ENCODE results near the gene WNT16.

Gene WNT16

DNA sequence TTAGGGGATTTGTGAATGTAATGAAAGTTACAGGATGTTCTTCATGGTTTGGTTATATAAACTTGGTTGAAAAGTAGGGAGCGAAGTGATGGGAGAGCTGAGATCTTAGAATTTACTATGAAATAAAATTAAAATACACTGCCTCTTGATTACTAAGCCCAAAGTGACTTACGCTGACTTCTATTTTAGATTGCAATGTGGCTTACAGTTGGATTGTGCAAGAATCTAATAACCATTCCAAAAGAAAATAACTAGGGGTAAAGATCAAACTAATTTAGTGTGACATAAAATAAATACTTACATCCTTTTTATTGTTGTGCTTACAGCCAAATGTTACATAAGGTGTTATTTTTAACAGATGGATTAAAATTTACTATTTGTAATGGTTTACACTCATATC is 15.3 kb downstream of the WNT16 start:
- DNase-seq (ENCODE audit: low read depth), result no peak

DNA sequence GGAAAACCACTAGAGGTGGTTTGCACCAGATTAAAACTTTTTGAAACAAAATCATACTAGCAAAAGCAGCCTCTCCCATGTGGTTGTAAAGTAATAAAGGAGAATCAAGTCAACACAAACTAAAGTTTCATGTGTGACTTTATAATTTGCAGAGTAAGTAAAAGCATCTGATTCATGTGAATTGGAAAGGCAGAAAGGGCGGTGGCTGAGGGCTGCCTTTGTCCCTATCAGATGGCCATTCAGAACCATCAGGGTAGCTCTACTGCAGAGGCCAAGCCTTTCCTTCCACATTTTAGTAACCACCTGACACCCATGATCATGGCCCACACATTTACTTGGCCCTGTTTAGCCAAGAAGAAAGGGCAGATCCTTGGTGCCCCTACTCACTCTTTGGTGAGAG is 15.7 kb downstream of the WNT16 start:
- DNase-seq (ENCODE audit: low read depth), result no peak

DNA sequence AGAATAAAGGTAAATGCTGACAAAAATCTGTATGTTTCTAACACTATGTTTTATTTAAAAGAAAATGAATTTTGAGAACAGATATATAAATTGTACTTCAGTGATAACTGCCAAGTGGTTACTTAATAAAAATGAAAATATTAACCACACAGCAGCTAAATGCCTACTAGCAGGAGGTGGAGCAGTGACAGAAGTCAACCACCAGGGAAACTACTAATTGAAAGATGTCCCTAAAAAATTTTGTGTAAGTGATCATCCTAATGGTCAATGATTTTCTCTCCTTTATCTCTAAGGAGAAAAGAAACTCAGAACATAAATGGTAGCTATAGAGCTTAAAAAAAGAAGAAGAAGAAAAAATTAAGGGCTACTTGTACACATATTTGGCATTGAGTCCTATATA is 22.9 kb downstream of the WNT16 start:
- DNase-seq (ENCODE audit: low read depth), result no peak

GRCh38 chr7:121352323-121352722 is 23.5 kb downstream of the WNT16 start:
- DNase-seq (ENCODE audit: low read depth), result no peak

- no peak for DNase-seq (ENCODE audit: low read depth)
These were observed 26.8 kb downstream of the WNT16 start for GRCh38 chr7:121355574-121355973.

GRCh38 chr7:121360564-121360963 is 31.8 kb downstream of the WNT16 start:
- no peak for DNase-seq (ENCODE audit: low read depth)

DNA sequence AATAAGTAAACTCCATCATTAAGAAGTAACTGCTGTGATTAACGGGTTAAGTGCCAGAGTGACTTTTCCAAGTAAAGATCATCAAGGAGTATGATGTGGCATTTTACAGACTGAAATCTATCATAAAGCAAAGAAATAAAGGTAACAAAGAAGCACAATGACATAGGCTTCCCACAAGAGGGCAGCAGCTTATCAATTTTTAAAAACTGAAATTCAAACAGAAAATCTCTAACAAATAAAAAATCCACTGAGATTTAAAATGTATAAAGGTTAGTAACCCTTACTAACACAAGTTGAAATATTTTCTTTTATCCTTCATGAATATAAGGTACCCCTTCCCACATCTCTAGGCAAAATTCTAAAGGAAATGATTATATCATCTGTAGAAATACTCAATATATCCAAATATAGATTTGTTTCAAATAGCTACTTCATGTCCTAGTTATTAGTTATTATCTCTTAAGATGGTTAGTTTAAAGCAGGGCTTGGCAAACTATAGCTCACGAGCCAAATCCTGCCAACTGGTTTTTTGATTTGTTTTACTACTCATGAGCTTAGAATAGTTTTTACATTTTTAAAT is 38.1 kb downstream of the WNT16 start:
- DNase-seq (ENCODE audit: low read depth), result no peak

GRCh38 chr7:121369462-121369861 is 40.7 kb downstream of the WNT16 start:
- no peak for DNase-seq (ENCODE audit: low read depth)

GRCh38 chr7:121371367-121371766 is 42.6 kb downstream of the WNT16 start:
- DNase-seq (ENCODE audit: low read depth), result no peak

DNA sequence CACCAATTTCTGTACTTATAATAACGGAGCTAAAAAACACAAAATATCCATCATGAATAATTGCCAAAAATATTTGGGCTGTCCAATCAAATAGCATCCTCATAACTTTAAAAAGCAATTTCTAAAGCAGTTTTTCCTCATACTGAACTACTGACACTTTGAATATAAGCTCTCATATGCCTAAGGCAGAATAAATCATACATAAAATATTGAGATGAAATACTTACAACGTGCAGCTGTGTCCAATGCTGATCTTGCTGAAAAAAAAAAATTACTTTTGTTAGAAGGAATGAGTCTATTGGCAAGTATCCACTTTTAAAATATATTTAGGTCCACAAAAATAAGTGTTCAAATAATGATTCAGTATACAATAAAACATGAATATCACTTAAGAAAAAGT is 43.1 kb downstream of the WNT16 start:
- no peak for DNase-seq (ENCODE audit: low read depth)

DNA sequence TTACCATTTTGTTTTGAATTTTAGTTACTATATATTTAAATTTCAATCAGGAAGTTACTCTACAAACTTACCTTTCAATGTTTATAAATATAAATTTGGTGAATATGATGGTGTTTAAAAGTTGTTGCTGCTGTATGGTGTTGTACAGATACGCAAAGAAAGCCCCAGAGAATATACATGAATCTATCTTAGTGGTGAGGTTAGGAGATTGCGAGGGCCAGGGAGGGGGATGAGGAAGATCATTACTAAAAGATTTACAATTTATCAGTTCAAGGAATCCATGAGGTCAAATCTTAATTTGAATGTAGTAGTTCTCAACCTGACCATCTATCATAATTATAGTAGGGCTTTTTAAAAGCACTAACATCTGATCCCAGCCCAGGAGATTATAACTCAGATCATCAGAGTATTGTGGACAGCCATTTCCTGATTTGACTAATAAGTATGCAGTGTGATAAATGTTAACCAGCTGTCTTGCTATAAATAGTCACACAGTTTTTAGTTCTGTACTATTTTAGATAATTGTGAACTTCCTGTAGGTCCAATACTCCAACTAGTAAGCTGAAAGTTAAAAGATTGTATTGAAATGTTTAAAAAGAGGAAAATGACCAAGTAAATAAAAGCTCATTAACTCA is 43.7 kb downstream of the WNT16 start:
- no peak for DNase-seq (ENCODE audit: low read depth)

DNA sequence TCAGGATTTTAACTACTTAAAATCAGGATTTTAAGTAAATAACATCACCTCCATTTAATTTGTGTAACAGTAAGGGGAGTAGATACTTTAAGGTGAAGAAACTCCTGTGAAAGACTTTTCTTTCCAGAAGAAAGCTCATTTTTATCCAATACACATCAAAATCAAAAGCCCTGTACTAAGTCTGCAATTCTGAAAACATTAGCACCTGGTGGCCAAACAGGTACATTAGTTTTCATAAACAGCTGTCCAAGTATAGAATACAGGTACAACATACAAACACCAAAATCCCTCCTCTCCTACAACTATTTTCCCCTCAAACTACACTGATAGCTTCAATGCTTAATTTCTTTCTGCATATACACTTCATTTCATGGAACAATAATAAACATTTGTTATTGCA is 44.4 kb downstream of the WNT16 start:
- no peak for DNase-seq (ENCODE audit: low read depth)

- DNase-seq (ENCODE audit: low read depth), result no peak
These were observed 48.2 kb downstream of the WNT16 start for GRCh38 chr7:121376979-121377378.

DNA sequence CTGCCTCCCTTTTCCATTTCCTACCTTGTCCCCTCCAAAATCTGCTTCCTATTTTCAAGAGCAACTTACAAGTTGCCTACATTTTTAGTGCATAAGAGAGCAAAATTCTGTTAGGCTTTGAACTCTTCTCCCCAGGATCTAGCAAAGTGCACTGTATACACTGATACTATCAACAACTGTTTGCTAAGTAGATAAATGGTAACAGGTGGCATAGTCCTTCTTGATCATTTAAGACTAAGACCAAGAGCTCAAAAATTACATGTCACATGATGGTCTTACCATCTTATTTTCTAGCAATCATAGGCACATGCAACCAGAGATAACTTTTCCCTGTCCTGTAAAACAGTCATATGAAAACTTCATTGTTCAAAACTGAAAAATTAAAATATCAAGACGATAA is 51.1 kb downstream of the WNT16 start:
- DNase-seq (ENCODE audit: low read depth), result no peak

DNA sequence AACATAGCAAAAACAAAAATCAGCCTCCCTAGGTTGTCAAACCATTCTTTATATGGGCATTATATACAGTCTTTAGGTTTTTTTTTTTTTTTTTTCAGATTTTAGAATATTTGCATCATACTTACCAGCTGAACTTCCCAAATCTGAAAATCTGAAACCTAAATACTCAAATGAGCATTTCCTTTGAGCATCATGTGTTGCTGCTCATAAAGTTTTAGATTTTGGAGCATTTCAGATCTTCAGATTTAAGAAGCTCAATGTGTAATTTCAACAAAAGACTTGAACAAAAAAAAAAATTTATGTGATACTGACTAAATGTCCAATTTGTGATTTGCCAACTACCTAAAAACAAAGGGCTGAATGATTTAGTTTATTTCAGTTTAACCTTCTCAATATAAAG is 53.7 kb downstream of the WNT16 start:
- DNase-seq (ENCODE audit: low read depth), result no peak

- no peak for DNase-seq (ENCODE audit: low read depth)
These were observed 54.6 kb downstream of the WNT16 start for GRCh38 chr7:121383235-121383910.

DNA sequence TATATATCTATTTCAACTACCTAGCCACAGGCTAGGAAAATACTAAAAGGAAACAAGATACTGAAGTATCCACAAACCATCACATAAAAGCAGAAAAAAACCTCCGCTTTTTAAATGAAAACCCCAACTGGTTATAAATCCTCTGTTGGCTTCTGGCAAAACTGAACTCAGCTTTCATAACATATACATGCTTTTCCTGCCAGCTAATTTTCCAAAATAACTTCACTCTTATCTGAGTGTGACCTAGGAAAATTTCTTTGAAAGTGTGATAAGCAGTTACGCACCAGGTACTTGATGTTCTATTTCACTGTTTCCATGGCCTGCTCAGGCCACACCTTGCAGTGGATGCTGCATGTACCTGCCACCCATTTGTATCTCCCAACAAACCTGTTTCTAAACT is 55.5 kb downstream of the WNT16 start:
- DNase-seq (ENCODE audit: low read depth), result no peak

- DNase-seq (ENCODE audit: low read depth), result no peak
These were observed 56.4 kb downstream of the WNT16 start for GRCh38 chr7:121385056-121385799.

DNA sequence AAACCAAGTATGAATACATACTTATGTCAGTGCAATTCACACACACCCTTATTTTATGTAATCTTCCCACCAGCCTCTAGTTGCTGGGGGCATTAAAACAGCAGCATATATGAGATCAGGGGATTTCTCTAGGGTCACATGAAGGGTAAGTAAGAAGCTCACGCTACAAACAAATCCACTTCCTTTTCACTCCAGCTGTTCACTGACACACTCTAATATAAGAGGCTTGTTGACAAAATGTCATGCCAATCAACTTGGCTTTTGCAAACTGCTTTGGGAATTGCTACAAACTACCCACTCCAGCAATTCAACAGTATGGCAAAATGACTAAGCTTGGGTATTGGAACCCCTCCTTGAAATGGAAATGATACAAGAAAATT is 57.0 kb downstream of the WNT16 start:
- DNase-seq (ENCODE audit: low read depth), result no peak

DNA sequence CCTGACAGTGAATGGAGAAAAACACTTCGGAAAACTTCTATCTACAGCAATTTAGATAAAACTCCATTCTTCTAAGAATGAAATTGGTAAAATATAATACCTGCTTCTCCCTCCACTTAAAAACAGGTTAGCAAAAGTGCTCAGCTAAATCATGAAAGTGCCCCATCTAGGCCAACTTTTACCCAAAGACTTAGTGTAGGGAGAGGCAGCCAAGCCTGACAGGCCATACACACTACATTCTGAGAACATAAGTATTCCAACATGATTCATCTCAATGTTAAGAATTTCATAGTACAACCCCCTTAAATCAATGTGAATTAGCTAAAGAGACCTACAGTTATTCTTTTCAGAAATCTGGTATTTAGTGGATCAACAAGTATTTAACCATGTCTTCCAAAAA is 60.1 kb downstream of the WNT16 start:
- no peak for DNase-seq (ENCODE audit: low read depth)

DNA sequence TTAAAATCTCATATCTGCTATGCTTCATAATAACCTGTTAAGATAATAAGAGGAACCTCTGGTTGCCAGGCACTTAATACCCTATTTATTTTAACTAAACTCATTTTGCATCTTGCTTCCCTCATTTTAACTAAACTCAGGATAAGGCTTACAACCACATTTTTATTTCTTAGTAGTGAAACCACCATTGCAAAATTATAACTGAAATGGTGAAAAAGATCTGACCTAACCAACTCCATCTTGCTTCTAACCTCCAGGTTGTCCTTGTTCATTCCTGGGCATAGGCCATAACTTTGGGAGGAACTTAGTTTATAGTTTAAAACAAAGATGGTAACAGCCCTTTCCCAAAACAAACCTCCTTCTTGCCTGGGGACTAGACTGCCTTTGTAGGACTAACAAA is 61.3 kb downstream of the WNT16 start:
- no peak for DNase-seq (ENCODE audit: low read depth)

GRCh38 chr7:121390617-121391016 is 61.8 kb downstream of the WNT16 start:
- no peak for DNase-seq (ENCODE audit: low read depth)

All from HS-5 (cell line).